IMR-90 (cell line): Measurements from ENCODE around the gene CDC42BPG. TPM values are rescaled to one million over a fixed set of nuclear protein-coding genes. Genes with fewer than 3 reads are reported as not detected.

Experiments used
- ATAC-seq: fragments of 200-7000 bp; cut with Tn5 transposase; 2 replicates; pipeline ENCODE4 v1.9.1; 2020; ENCODE audit warnings: low read depth, mild to moderate bottlenecking, moderate library complexity
- BruUV-seq: library from RNA; stranded (reverse); fragments of 400-500 nt; replicated peaks from 2 replicates; lab custom pipeline; 2021; lab: Mats Ljungman, UMichigan
- CTCF ChIA-PET: fragments of 300-600 bp; formaldehyde crosslinking; extraction: SDS; loops from one replicate; lab custom pipeline; 2021; ENCODE audit warnings: antibody characterized with exemption; lab: Yijun Ruan, JAX
- POLR2A ChIA-PET: fragments of 300-600 bp; sonication (Branson Sonifier 250); formaldehyde crosslinking; loops from one replicate; lab custom pipeline; 2022; ENCODE audit warnings: antibody characterized with exemption; ENCODE audit not compliant: unreplicated experiment; lab: Charles Lee
- DNase-seq: peaks from one replicate; pipeline ENCODE4 v3.0.0; 2013
- H2AFZ ChIP-seq: replicated peaks from 2 replicates; pipeline ENCODE3; 2013; ENCODE audit warnings: low read length, mild to moderate bottlenecking; ENCODE audit not compliant: poor library complexity
- H2AK5ac ChIP-seq: 2 replicates; pipeline ENCODE4 v1.6.1; 2013; ENCODE audit warnings: low read depth, low read length, inconsistent platforms
- H2AK9ac ChIP-seq: replicated peaks from 2 replicates; pipeline ENCODE3; 2013; ENCODE audit warnings: mild to moderate bottlenecking, low read depth, low read length, moderate library complexity; ENCODE audit not compliant: poor library complexity
- H2BK120ac ChIP-seq: 2 replicates; pipeline ENCODE4 v1.6.1; 2013; ENCODE audit warnings: low read depth, low read length, inconsistent platforms
- H2BK15ac ChIP-seq: 3 replicates; pipeline ENCODE4 v1.6.1; 2013; ENCODE audit warnings: low read depth, low read length, inconsistent platforms
- H2BK20ac ChIP-seq: 2 replicates; pipeline ENCODE4 v1.6.1; 2013; ENCODE audit warnings: low read depth, mild to moderate bottlenecking, inconsistent platforms, low read length, moderate library complexity
- H2BK5ac ChIP-seq: 2 replicates; pipeline ENCODE4 v1.6.1; 2013; ENCODE audit warnings: mild to moderate bottlenecking, low read depth, low read length, inconsistent platforms; ENCODE audit not compliant: poor library complexity, severe bottlenecking
- H3K14ac ChIP-seq: replicated peaks from 2 replicates; pipeline ENCODE4 v1.6.1; 2013; ENCODE audit warnings: low read depth, low read length, inconsistent platforms
- H3K18ac ChIP-seq: 2 replicates; pipeline ENCODE4 v1.6.1; 2013; ENCODE audit warnings: low read depth, low read length, control low read depth
- H3K23ac ChIP-seq: 2 replicates; pipeline ENCODE4 v1.6.1; 2013; ENCODE audit warnings: low read depth, low read length, inconsistent platforms
- H3K27ac ChIP-seq: 2 replicates; pipeline ENCODE4 v1.5.1; 2013; ENCODE audit warnings: mild to moderate bottlenecking, control low read depth, low read length; ENCODE audit not compliant: insufficient read depth
- H3K27me3 ChIP-seq: 2 replicates; pipeline ENCODE4 v1.6.1; 2013; ENCODE audit warnings: low read length; ENCODE audit not compliant: control insufficient read depth, insufficient read depth
- H3K36me3 ChIP-seq: 2 replicates; pipeline ENCODE4 v1.6.1; 2013; ENCODE audit warnings: low read length, mixed read lengths; ENCODE audit not compliant: control insufficient read depth, insufficient read depth
- H3K4ac ChIP-seq: 2 replicates; pipeline ENCODE4 v1.6.1; 2013; ENCODE audit warnings: low read depth, low read length, inconsistent platforms
- H3K4me1 ChIP-seq: 2 replicates; pipeline ENCODE4 v1.6.1; 2013; ENCODE audit warnings: low read length, mixed read lengths; ENCODE audit not compliant: control insufficient read depth, insufficient read depth
- H3K4me2 ChIP-seq: 2 replicates; pipeline ENCODE4 v1.6.1; 2013; ENCODE audit warnings: low read depth, mild to moderate bottlenecking, control low read depth, low read length, moderate library complexity
- H3K4me3 ChIP-seq: 2 replicates; pipeline ENCODE4 v1.5.1; 2013; ENCODE audit warnings: low read depth, mild to moderate bottlenecking, control low read depth, low read length, moderate library complexity; ENCODE audit not compliant: insufficient read depth
- H3K56ac ChIP-seq: 2 replicates; pipeline ENCODE4 v1.6.1; 2013; ENCODE audit warnings: low read length, inconsistent platforms; ENCODE audit not compliant: insufficient read depth; ENCODE audit errors: extremely low read depth
- H3K79me1 ChIP-seq, 2 experiments: 2 replicates each; pipeline ENCODE4 v1.6.1; 2013; ENCODE audit warnings: low read length in 2 of 2, inconsistent platforms in 1 of 2, low read depth in 1 of 2
- H3K9ac ChIP-seq: 2 replicates; pipeline ENCODE4 v1.6.1; 2013; ENCODE audit warnings: low read depth, low read length, control low read depth
- H3K9me1 ChIP-seq: 2 replicates; pipeline ENCODE4 v1.6.1; 2013; ENCODE audit warnings: low read length, inconsistent platforms; ENCODE audit not compliant: insufficient read depth
- H3K9me3 ChIP-seq: 2 replicates; pipeline ENCODE4 v1.6.1; 2013; ENCODE audit warnings: low read length; ENCODE audit not compliant: control insufficient read depth, insufficient read depth
- H4K20me1 ChIP-seq: 2 replicates; pipeline ENCODE4 v1.6.1; 2013; ENCODE audit warnings: low read length, inconsistent platforms; ENCODE audit not compliant: insufficient read depth
- H4K5ac ChIP-seq: 2 replicates; pipeline ENCODE4 v1.6.1; 2013; ENCODE audit warnings: mild to moderate bottlenecking, low read depth, low read length, control low read depth
- H4K8ac ChIP-seq, 2 experiments: 2 replicates each; pipeline ENCODE4 v1.6.1; 2013; ENCODE audit warnings: low read depth in 2 of 2, low read length in 2 of 2, control low read depth in 1 of 2, inconsistent platforms in 1 of 2
- H4K91ac ChIP-seq: 2 replicates; pipeline ENCODE4 v1.6.1; 2013; ENCODE audit warnings: low read depth, low read length, inconsistent platforms; ENCODE audit not compliant: insufficient read depth
- BHLHE40 ChIP-seq: fragments of 150-350 bp; IDR thresholded peaks from 2 replicates; pipeline ENCODE4 v1.6.1; 2016; ENCODE audit warnings: mild to moderate bottlenecking, low read depth, low read length
- CEBPB ChIP-seq: IDR thresholded peaks from 2 replicates; pipeline ENCODE4 v1.6.1; 2012; ENCODE audit warnings: low read depth, low read length, improper control_type of control experiment
- CHD1 ChIP-seq: IDR thresholded peaks from 2 replicates; pipeline ENCODE4 v1.6.1; 2012; ENCODE audit warnings: low read depth, low read length, improper control_type of control experiment
- FOS ChIP-seq: fragments of 150-350 bp; IDR thresholded peaks from 2 replicates; pipeline ENCODE4 v1.6.1; 2016; ENCODE audit warnings: low read depth, low read length
- MAFK ChIP-seq: IDR thresholded peaks from 2 replicates; pipeline ENCODE4 v1.6.1; 2012; ENCODE audit warnings: low read depth, low read length, improper control_type of control experiment
- MAZ ChIP-seq: IDR thresholded peaks from 2 replicates; pipeline ENCODE4 v1.6.1; 2012; ENCODE audit warnings: low read depth, mild to moderate bottlenecking, low read length, improper control_type of control experiment, moderate library complexity, borderline replicate concordance
- MXI1 ChIP-seq: IDR thresholded peaks from 2 replicates; pipeline ENCODE4 v1.6.1; 2012; ENCODE audit warnings: low read depth, mild to moderate bottlenecking, low read length, moderate library complexity, borderline replicate concordance
- NFE2L2 ChIP-seq: fragments of 150-350 bp; IDR thresholded peaks from 2 replicates; pipeline ENCODE4 v1.6.1; 2016; ENCODE audit warnings: low read depth, mild to moderate bottlenecking, low read length
- POLR2A ChIP-seq: IDR thresholded peaks from 2 replicates; pipeline ENCODE4 v1.6.1; 2012; ENCODE audit warnings: mild to moderate bottlenecking, low read depth, low read length
- RAD21 ChIP-seq: IDR thresholded peaks from 2 replicates; pipeline ENCODE4 v1.6.1; 2012; ENCODE audit warnings: low read length, improper control_type of control experiment
- RCOR1 ChIP-seq: IDR thresholded peaks from 2 replicates; pipeline ENCODE4 v1.6.1; 2012; ENCODE audit warnings: mild to moderate bottlenecking, low read length, improper control_type of control experiment; ENCODE audit not compliant: insufficient replicate concordance
- RFX5 ChIP-seq: IDR thresholded peaks from 2 replicates; pipeline ENCODE4 v1.8.0; 2012; ENCODE audit warnings: low read depth, mild to moderate bottlenecking, low read length, moderate library complexity
- SMC3 ChIP-seq: fragments of 150-350 bp; IDR thresholded peaks from 2 replicates; pipeline ENCODE4 v1.6.1; 2016; ENCODE audit warnings: low read depth, mild to moderate bottlenecking, antibody characterized with exemption, low read length, moderate library complexity
- WGBS, 2 experiments: methylation state at CpG; one replicate each; pipeline versions ENCODE4 v1.1.5 to v1.1.7; 2013; ENCODE audit warnings: missing lambda C conversion rate in 2 of 2; ENCODE audit not compliant: insufficient read length in 1 of 2; ENCODE audit errors: extremely low coverage in 2 of 2; 5-methylcytosine and 5-hydroxymethylcytosine counted together
- dilution Hi-C: fragments of 300-500 bp; cut with HindIII; formaldehyde crosslinking; loops from one replicate; pipeline ENCODE4 v1.14.3; 2018; ENCODE audit warnings: low sequenced_read_pairs; ENCODE audit not compliant: unreplicated experiment
- in situ Hi-C: fragments of 300-500 bp; cut with MboI; formaldehyde crosslinking; loops from 3 replicates; pipeline ENCODE4 v1.14.3; 2019; ENCODE audit warnings: low sequenced_read_pairs, inconsistent platforms, mixed read lengths
- intact Hi-C: fragments of 100-400 bp; cut with micrococcal nuclease; formaldehyde crosslinking; loops from 2 replicates; pipeline ENCODE4 v1.10.0; 2022
- polyA plus RNA-seq, 3 experiments: library from polyadenylated mRNA; depleted of rRNA; stranded (reverse); fragments of >200 nt; gene quantifications; 2 replicates each; pipeline ENCODE4 v1.2.3, GENCODE V29; 2012; ENCODE audit warnings: low replicate concordance in 1 of 3
- total RNA-seq: library from RNA; depleted of rRNA; stranded (reverse); fragments of >200 nt; gene quantifications from 2 replicates; pipeline ENCODE4 v1.2.3, GENCODE V29; 2012
- TF ChIP-seq, protein P1 (sequence below): fragments of 150-350 bp; IDR thresholded peaks from 2 replicates; pipeline ENCODE4 v1.6.1; 2016; ENCODE audit warnings: low read depth, mild to moderate bottlenecking, low read length, moderate library complexity, borderline replicate concordance
- TF ChIP-seq, protein P2 (sequence below): conservative IDR thresholded peaks from 2 replicates; pipeline ENCODE4 v1.5.1; 2012; ENCODE audit warnings: mild to moderate bottlenecking, low read depth, low read length, improper control_type of control experiment
- TF ChIP-seq, protein P3 (sequence below): fragments of 150-350 bp; IDR thresholded peaks from 2 replicates; pipeline ENCODE4 v1.6.1; 2017; ENCODE audit warnings: mild to moderate bottlenecking, antibody characterized with exemption, low read length, low read depth

The CDC42BPG gene
- total and polyA plus RNA-seq, 2 of the 4 experiments (the other 2 are of a cell fraction), result under 0.01 to 0.12 TPM

DNA sequence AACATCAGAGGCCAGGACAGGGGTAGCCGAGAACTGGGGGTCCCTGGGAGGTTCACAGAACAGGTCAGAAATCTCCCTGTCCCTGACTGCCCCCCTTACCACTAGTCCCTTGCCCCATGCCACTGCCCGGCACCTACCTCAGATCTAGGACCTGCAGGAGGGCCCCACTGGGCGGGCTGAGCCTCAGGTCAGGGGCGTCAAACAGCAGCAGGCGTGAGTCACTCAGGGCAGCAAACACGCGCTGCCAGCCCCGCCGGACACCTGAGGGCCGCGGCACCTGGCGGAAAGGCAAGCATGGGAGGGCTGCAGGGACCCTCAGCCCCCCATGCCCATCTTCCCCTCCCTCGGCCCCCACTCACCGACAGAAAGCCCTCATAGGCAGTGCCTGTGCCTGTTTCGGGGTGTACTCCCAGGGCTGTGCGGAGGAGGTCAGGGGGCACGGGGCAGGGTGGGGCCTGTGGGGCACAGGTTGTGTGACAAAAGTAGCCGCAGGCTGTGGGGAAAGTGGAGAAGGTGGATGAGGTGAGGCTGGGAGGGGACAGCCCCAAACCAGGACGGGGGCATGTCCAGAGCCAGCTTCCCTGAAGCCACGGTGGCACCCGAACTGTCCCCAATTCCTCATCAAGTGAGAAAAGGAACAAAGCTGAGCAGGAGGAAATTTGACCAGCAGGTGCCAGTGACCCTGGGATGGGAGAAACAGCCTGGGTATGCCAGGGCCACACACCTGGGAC is 11.8 kb downstream of the CDC42BPG start:
- no peak overlapping the region for H2AK9ac ChIP-seq
- H2BK120ac ChIP-seq, result no peak overlapping the region
- DNase-seq (no peak), ATAC-seq (no peak)
- POLR2A ChIA-PET, result no interaction called here
- H2BK20ac ChIP-seq, result no peak overlapping the region
- no peaks in the 10 kb centered on the region for H3K9me1 ChIP-seq
- no peak overlapping the region for H4K5ac ChIP-seq
- no peak overlapping the region for H3K27ac ChIP-seq
- no peak overlapping the region for H3K18ac ChIP-seq
- H3K56ac ChIP-seq, result no peak overlapping the region
- no peak overlapping the region for H3K23ac ChIP-seq
- no peak overlapping the region for H3K9ac ChIP-seq
- H2AFZ ChIP-seq, result no peak overlapping the region
- no peaks in the 10 kb centered on the region for H3K9me3 ChIP-seq
- no peak overlapping the region for H4K91ac ChIP-seq
- H4K20me1 ChIP-seq, result no peaks in the 10 kb centered on the region
- BruUV-seq, result no TSS peak
- H3K4me1 ChIP-seq, result no peaks in the 10 kb centered on the region
- no peaks in the 10 kb centered on the region for H3K79me1 ChIP-seq
- intact Hi-C loops, result no loop called here
- TF ChIP-seq POLR2A (no peak), CHD1 (no peak), NFE2L2 (no peak), FOS (no peak), RFX5 (no peak), MAZ (no peak), MAFK (no peak), RAD21 (no peak), BHLHE40 (no peak), RCOR1 (no peak), MXI1 (no peak), CEBPB (no peak), SMC3 (no peak)
- TF ChIP-seq, protein P1, sequence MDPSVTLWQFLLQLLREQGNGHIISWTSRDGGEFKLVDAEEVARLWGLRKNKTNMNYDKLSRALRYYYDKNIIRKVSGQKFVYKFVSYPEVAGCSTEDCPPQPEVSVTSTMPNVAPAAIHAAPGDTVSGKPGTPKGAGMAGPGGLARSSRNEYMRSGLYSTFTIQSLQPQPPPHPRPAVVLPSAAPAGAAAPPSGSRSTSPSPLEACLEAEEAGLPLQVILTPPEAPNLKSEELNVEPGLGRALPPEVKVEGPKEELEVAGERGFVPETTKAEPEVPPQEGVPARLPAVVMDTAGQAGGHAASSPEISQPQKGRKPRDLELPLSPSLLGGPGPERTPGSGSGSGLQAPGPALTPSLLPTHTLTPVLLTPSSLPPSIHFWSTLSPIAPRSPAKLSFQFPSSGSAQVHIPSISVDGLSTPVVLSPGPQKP, result no peak
- TF ChIP-seq, protein P2, sequence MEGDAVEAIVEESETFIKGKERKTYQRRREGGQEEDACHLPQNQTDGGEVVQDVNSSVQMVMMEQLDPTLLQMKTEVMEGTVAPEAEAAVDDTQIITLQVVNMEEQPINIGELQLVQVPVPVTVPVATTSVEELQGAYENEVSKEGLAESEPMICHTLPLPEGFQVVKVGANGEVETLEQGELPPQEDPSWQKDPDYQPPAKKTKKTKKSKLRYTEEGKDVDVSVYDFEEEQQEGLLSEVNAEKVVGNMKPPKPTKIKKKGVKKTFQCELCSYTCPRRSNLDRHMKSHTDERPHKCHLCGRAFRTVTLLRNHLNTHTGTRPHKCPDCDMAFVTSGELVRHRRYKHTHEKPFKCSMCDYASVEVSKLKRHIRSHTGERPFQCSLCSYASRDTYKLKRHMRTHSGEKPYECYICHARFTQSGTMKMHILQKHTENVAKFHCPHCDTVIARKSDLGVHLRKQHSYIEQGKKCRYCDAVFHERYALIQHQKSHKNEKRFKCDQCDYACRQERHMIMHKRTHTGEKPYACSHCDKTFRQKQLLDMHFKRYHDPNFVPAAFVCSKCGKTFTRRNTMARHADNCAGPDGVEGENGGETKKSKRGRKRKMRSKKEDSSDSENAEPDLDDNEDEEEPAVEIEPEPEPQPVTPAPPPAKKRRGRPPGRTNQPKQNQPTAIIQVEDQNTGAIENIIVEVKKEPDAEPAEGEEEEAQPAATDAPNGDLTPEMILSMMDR, result no peak
- TF ChIP-seq, protein P3, sequence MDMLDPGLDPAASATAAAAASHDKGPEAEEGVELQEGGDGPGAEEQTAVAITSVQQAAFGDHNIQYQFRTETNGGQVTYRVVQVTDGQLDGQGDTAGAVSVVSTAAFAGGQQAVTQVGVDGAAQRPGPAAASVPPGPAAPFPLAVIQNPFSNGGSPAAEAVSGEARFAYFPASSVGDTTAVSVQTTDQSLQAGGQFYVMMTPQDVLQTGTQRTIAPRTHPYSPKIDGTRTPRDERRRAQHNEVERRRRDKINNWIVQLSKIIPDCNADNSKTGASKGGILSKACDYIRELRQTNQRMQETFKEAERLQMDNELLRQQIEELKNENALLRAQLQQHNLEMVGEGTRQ, result no peak
- 76% methylated on average over 4 of the region's 21 CpGs; no CpG with 5 or more reads in 1 of the 2 experiments for WGBS, 2 experiments
- H3K4me3 ChIP-seq, result no peak overlapping the region
- no peak overlapping the region for H2BK5ac ChIP-seq
- no peak overlapping the region for H3K14ac ChIP-seq
- H2BK15ac ChIP-seq, result no peak overlapping the region
- no peak overlapping the region for H4K8ac ChIP-seq
- no peak overlapping the region for H3K4ac ChIP-seq
- CTCF ChIA-PET, result no interaction called here
- in situ Hi-C loops, result no loop called here
- dilution Hi-C loops, result no loop called here
- H2AK5ac ChIP-seq, result no peak overlapping the region
- no peaks in the 10 kb centered on the region for H3K36me3 ChIP-seq
- H3K27me3 ChIP-seq, result peaks cover 14% of the 10 kb centered on the region; the same call in 1 of the 2 replicates
- H3K4me2 ChIP-seq, result no peak overlapping the region
